SU-DHL-6 (cell line): ENCODE measurements around the gene MITF.

Experiments used
- EZH2phosphoT487 ChIP-seq: fragments of 200-600 bp; sonication (generic), shearing (Covaris generic); conservative IDR thresholded peaks from 2 replicates; pipeline ENCODE4 v1.6.1; 2018; ENCODE audit warnings: mild to moderate bottlenecking, antibody characterized with exemption, low read length, moderate library complexity, mixed read lengths
- TF ChIP-seq, protein P1 (sequence below): fragments of 200-600 bp; sonication (generic); IDR thresholded peaks from one replicate; pipeline ENCODE4 v1.5.1; 2017; ENCODE audit warnings: antibody characterized with exemption, mild to moderate bottlenecking, low read length, moderate library complexity; ENCODE audit not compliant: insufficient read depth, poor library complexity, severe bottlenecking

DNA sequence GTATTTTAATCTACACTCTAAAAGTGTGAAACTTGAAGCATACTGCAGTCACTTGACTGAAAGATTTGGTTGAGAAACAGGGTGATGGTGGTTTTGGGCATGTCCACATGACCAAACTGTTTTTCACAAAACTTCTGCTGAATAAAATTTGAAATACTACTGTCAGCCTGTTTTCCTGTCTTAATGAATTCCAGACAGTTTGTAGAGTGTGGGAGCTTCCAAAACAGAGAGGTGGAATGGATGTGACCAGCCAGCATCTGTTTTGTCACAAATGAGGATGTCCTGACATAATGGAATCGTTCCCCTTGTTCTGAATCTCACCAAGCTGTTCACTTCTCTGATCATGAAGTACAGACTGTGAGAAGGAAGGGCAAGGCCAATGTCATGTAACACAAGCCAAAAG lies 11.8 kb downstream of the MITF start:
- TF ChIP-seq, protein P1, sequence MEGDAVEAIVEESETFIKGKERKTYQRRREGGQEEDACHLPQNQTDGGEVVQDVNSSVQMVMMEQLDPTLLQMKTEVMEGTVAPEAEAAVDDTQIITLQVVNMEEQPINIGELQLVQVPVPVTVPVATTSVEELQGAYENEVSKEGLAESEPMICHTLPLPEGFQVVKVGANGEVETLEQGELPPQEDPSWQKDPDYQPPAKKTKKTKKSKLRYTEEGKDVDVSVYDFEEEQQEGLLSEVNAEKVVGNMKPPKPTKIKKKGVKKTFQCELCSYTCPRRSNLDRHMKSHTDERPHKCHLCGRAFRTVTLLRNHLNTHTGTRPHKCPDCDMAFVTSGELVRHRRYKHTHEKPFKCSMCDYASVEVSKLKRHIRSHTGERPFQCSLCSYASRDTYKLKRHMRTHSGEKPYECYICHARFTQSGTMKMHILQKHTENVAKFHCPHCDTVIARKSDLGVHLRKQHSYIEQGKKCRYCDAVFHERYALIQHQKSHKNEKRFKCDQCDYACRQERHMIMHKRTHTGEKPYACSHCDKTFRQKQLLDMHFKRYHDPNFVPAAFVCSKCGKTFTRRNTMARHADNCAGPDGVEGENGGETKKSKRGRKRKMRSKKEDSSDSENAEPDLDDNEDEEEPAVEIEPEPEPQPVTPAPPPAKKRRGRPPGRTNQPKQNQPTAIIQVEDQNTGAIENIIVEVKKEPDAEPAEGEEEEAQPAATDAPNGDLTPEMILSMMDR = no peak
- no peak for TF ChIP-seq EZH2phosphoT487
